ENCODE results near the gene ME3. TPM values are rescaled to one million over a fixed set of nuclear protein-coding genes. Genes with fewer than 3 reads are reported as not detected.
A peak's percentile ranks its signal among the peaks of the same experiment; 100 is the strongest.
"Not testable (repeated sequence)": the region's sequence is repeated elsewhere in the genome, so short reads cannot be mapped to it uniquely, and the experiment has no call there.

Gene ME3
- total RNA-seq, 1 experiment from 2014 or later, result 5.7 TPM

GRCh38 chr11:86433361-86434095, 238.9 kb downstream of the ME3 start:
- not testable (repeated sequence) for DNase-seq (ENCODE audit: low read depth)

- no peak for DNase-seq (ENCODE audit: low read depth)
Measured at GRCh38 chr11:86431258-86431657, 241.2 kb downstream of the ME3 start.

GRCh38 chr11:86427441-86427840, 245.0 kb downstream of the ME3 start:
- DNase-seq (ENCODE audit: low read depth), result no peak

- not testable (repeated sequence) for DNase-seq (ENCODE audit: low read depth)
Measured at GRCh38 chr11:86423488-86423887, 248.9 kb downstream of the ME3 start.

- DNase-seq (ENCODE audit: low read depth), result no peak
Measured at GRCh38 chr11:86422371-86422770, 250.0 kb downstream of the ME3 start.

- no peak for DNase-seq (ENCODE audit: low read depth)
Measured at GRCh38 chr11:86421946-86422345, 250.5 kb downstream of the ME3 start.

- peak; percentile 37 for DNase-seq (ENCODE audit: low read depth)
Measured at GRCh38 chr11:86418917-86419316, 253.5 kb downstream of the ME3 start.

GRCh38 chr11:86418513-86418912, 253.9 kb downstream of the ME3 start:
- DNase-seq (ENCODE audit: low read depth), result no peak

- no peak for DNase-seq (ENCODE audit: low read depth)
Measured at GRCh38 chr11:86418106-86418505, 254.3 kb downstream of the ME3 start.

GRCh38 chr11:86416951-86417350, 255.5 kb downstream of the ME3 start:
- DNase-seq (ENCODE audit: low read depth), result not testable (repeated sequence)

- peak; percentile 12 for DNase-seq (ENCODE audit: low read depth)
Measured at GRCh38 chr11:86416494-86416893, 255.9 kb downstream of the ME3 start.

- no peak for DNase-seq (ENCODE audit: low read depth)
Measured at GRCh38 chr11:86415026-86415425, 257.4 kb downstream of the ME3 start.

- no peak for DNase-seq (ENCODE audit: low read depth)
Measured at GRCh38 chr11:86414032-86414431, 258.4 kb downstream of the ME3 start.

GRCh38 chr11:86408845-86409244, 263.6 kb downstream of the ME3 start:
- DNase-seq (ENCODE audit: low read depth), result no peak

GRCh38 chr11:86403458-86403857, 269.0 kb downstream of the ME3 start:
- DNase-seq (ENCODE audit: low read depth), result no peak

- no peak for DNase-seq (ENCODE audit: low read depth)
Measured at GRCh38 chr11:86398106-86398505, 274.3 kb downstream of the ME3 start.

- DNase-seq (ENCODE audit: low read depth), result no peak
Measured at GRCh38 chr11:86397351-86397750, 275.1 kb downstream of the ME3 start.

- DNase-seq (ENCODE audit: low read depth), result peak; percentile 74
Measured at GRCh38 chr11:86396396-86396795, 276.0 kb downstream of the ME3 start.

GRCh38 chr11:86395061-86395551, 277.3 kb downstream of the ME3 start:
- peak; percentile 57 for DNase-seq (ENCODE audit: low read depth)

Data from M059J (cell line).